HEK293T (cell line): ENCODE data around the gene RFPL4A.
"Not testable (repeated sequence)": the region's sequence is repeated elsewhere in the genome, so short reads cannot be mapped to it uniquely, and the experiment has no call there.

ENCODE experiments used
- CTCF ChIA-PET: fragments of 350-600 bp; formaldehyde crosslinking; extraction: SDS; loops from one replicate; lab custom pipeline; 2021; ENCODE audit warnings: antibody characterized with exemption, inconsistent platforms; lab: Yijun Ruan, JAX
- POLR2A ChIA-PET: fragments of 350-600 bp; formaldehyde crosslinking; extraction: SDS; loops from one replicate; lab custom pipeline; 2020; ENCODE audit warnings: antibody characterized with exemption, inconsistent platforms; lab: Yijun Ruan, JAX
- DNase-seq: peaks from one replicate; pipeline ENCODE4 v3.0.0; 2012; ENCODE audit warnings: mixed read lengths; ENCODE audit errors: extremely low spot score
- ARNT ChIP-seq: fragments of 450-650 bp; IDR thresholded peaks from 2 replicates; pipeline ENCODE4 v1.6.1; 2017; ENCODE audit warnings: mild to moderate bottlenecking
- BHLHE40 ChIP-seq: fragments of 450-650 bp; IDR thresholded peaks from 2 replicates; pipeline ENCODE4 v1.6.1; 2016; ENCODE audit warnings: mild to moderate bottlenecking, moderate library complexity, borderline replicate concordance
- CTBP1 ChIP-seq: fragments of 450-650 bp; IDR thresholded peaks from 2 replicates; pipeline ENCODE4 v1.6.1; 2016; ENCODE audit warnings: borderline replicate concordance
- ELF4 ChIP-seq: fragments of 450-650 bp; IDR thresholded peaks from 2 replicates; pipeline ENCODE4 v1.6.1; 2017; ENCODE audit warnings: antibody characterized with exemption
- FOXA1 ChIP-seq: fragments of 450-650 bp; IDR thresholded peaks from 2 replicates; pipeline ENCODE4 v1.6.1; 2016; ENCODE audit warnings: mild to moderate bottlenecking
- FOXK2 ChIP-seq: fragments of 450-650 bp; IDR thresholded peaks from 2 replicates; pipeline ENCODE4 v1.6.1; 2016; ENCODE audit warnings: mild to moderate bottlenecking
- FOXM1 ChIP-seq: fragments of 450-650 bp; IDR thresholded peaks from 2 replicates; pipeline ENCODE4 v1.6.1; 2017; ENCODE audit warnings: mild to moderate bottlenecking, borderline replicate concordance
- HDGF ChIP-seq: fragments of 450-650 bp; IDR thresholded peaks from 2 replicates; pipeline ENCODE4 v1.6.1; 2017; ENCODE audit warnings: antibody characterized with exemption, borderline replicate concordance
- L3MBTL2 ChIP-seq: fragments of 450-650 bp; conservative IDR thresholded peaks from 2 replicates; pipeline ENCODE4 v1.6.1; 2016; ENCODE audit warnings: mild to moderate bottlenecking
- LEF1 ChIP-seq: fragments of 450-650 bp; IDR thresholded peaks from 2 replicates; pipeline ENCODE4 v1.6.1; 2017; ENCODE audit warnings: mild to moderate bottlenecking, borderline replicate concordance
- NFRKB ChIP-seq: fragments of 450-650 bp; IDR thresholded peaks from 2 replicates; pipeline ENCODE4 v1.6.1; 2016; ENCODE audit warnings: mild to moderate bottlenecking, moderate library complexity
- PKNOX1 ChIP-seq: fragments of 450-650 bp; IDR thresholded peaks from 2 replicates; pipeline ENCODE4 v1.6.1; 2016
- SP1 ChIP-seq: fragments of 450-650 bp; IDR thresholded peaks from 2 replicates; pipeline ENCODE4 v1.6.1; 2017
- SUZ12 ChIP-seq: fragments of 450-650 bp; IDR thresholded peaks from 2 replicates; pipeline ENCODE4 v1.6.1; 2016; ENCODE audit warnings: mild to moderate bottlenecking
- TARDBP ChIP-seq: fragments of 450-650 bp; IDR thresholded peaks from 2 replicates; pipeline ENCODE4 v1.6.1; 2016
- ZNF384 ChIP-seq: fragments of 450-650 bp; IDR thresholded peaks from 2 replicates; pipeline ENCODE4 v1.6.1; 2016

The RFPL4A gene

GRCh38 chr19:55766466-55766865 is 7.6 kb downstream of the RFPL4A start:
- TF ChIP-seq NFRKB (no peak), ELF4 (no peak), TARDBP (no peak), HDGF (no peak), PKNOX1 (no peak), FOXA1 (no peak), ARNT (no peak), CTBP1 (no peak), BHLHE40 (no peak), LEF1 (no peak), FOXK2 (no peak), SP1 (no peak), ZNF384 (no peak), L3MBTL2 (no peak), FOXM1 (no peak)
- no peak for DNase-seq
- ChIA-PET CTCF (no interaction called here), POLR2A (no interaction called here)

GRCh38 chr19:55768818-55769217 is 9.9 kb downstream of the RFPL4A start, which contains the start of gene RFPL4AL1:
TSS of gene RFPL4AL1 (plus strand) at chr19:55769118. CDS start at chr19:55771805, 2,687 bp downstream.
- CTCF ChIA-PET, POLR2A ChIA-PET: not testable (repeated sequence)

GRCh38 chr19:55769632-55770031 is 10.7 kb downstream of the RFPL4A start:
- POLR2A ChIA-PET, CTCF ChIA-PET, DNase-seq: not testable (repeated sequence)

More at GRCh38 chr19:55768818-55769217, 9.9 kb downstream of the RFPL4A start, which contains the start of gene RFPL4AL1:
- DNase-seq, result not testable (repeated sequence)

GRCh38 chr19:55777528-55777927 is 18.6 kb downstream of the RFPL4A start:
- TF ChIP-seq PKNOX1 (no peak), SP1 (no peak), L3MBTL2 (no peak), ZNF384 (no peak), ARNT (no peak), TARDBP (no peak)
- DNase-seq, result peak; percentile 13
- ChIA-PET POLR2A (interaction anchor here (0.7 kb wide), 1 partner anchor 156 kb away, joined by 3 read pairs; no protein-coding TSS in a partner anchor), CTCF (no interaction called here)

- CTCF ChIA-PET, result no interaction called here
- TF ChIP-seq ELF4 (no peak), L3MBTL2 (no peak), ARNT (no peak), HDGF (no peak), NFRKB (no peak), SP1 (no peak), ZNF384 (no peak), FOXA1 (no peak), FOXM1 (no peak), BHLHE40 (no peak), SUZ12 (no peak), PKNOX1 (no peak), CTBP1 (no peak), FOXK2 (no peak), TARDBP (no peak), LEF1 (no peak)
- POLR2A ChIA-PET, result no interaction called here
- DNase-seq, result no peak
Measured at GRCh38 chr19:55778331-55778730, 19.4 kb downstream of the RFPL4A start.

- CTCF ChIA-PET, result no interaction called here
- no peak for TF ChIP-seq CTBP1
- TF ChIP-seq HDGF, result no peak
- TF ChIP-seq TARDBP, result no peak
- TF ChIP-seq ZNF384, result no peak
- no peak for TF ChIP-seq ARNT
- no peak for TF ChIP-seq FOXK2
- TF ChIP-seq SP1, result no peak
- TF ChIP-seq LEF1, result no peak
- TF ChIP-seq FOXM1, result no peak
- no peak for TF ChIP-seq PKNOX1
- no peak for TF ChIP-seq FOXA1
- TF ChIP-seq L3MBTL2, result no peak
- TF ChIP-seq NFRKB, result no peak
- no peak for TF ChIP-seq SUZ12
- no peak for TF ChIP-seq BHLHE40
- no peak for TF ChIP-seq ELF4
- no peak for DNase-seq
- POLR2A ChIA-PET, result no interaction called here
Measured at GRCh38 chr19:55781112-55781511, 22.2 kb downstream of the RFPL4A start.
